Ovary (tissue), 3 donors: Measurements from ENCODE around the gene PRKD2.

Source experiments
- CTCF ChIP-seq, 3 donors: fragments of 450-650 bp in 2 of 3; fragments of 200-600 bp in 1 of 3; IDR thresholded peaks; one replicate each; pipeline versions ENCODE4 v1.5.1 to v1.8.0; 2016 to 2022; ENCODE audit warnings: antibody characterized with exemption in 3 of 3, mild to moderate bottlenecking in 1 of 3
- EP300 ChIP-seq: sonication (generic); formaldehyde crosslinking; IDR thresholded peaks from one replicate; pipeline ENCODE4 v1.6.1; 2017; ENCODE audit warnings: antibody characterized with exemption
- POLR2A ChIP-seq: fragments of 450-650 bp; IDR thresholded peaks from one replicate; pipeline ENCODE4 v1.6.1; 2017; ENCODE audit warnings: antibody characterized with exemption, mild to moderate bottlenecking, moderate library complexity
- donor health status: DM: no; HTN: no; CAD: no.

GRCh38 chr19:46726551-46726950, 9.6 kb upstream of the PRKD2 start:
- TF ChIP-seq CTCF (IDR thresholded peaks at IDR 0.05) (no peak), POLR2A (no peak), EP300 (no peak)
